GM12878 (cell line): Measurements from ENCODE around the gene RAD21L1. TPM values are rescaled to one million over a fixed set of nuclear protein-coding genes. Genes with fewer than 3 reads are reported as not detected.

Experiments used
- ATAC-seq: fragments of 200-7000 bp; cut with Tn5 transposase; 3 replicates; pipeline ENCODE4 v1.9.1; 2020; ENCODE audit warnings: mild to moderate bottlenecking, moderate library complexity
- BruUV-seq: library from RNA; stranded (reverse); fragments of 400-500 nt; replicated peaks from 2 replicates; lab custom pipeline; 2021; lab: Mats Ljungman, UMichigan
- CTCF ChIA-PET: fragments of 300-600 bp; sonication (Branson Sonifier 250); formaldehyde crosslinking; extraction: SDS; loops from one replicate; lab custom pipeline; 2021; ENCODE audit warnings: inconsistent platforms; lab: Yijun Ruan, JAX
- POLR2A ChIA-PET: fragments of 350-600 bp; formaldehyde crosslinking; extraction: SDS; loops from one replicate; lab custom pipeline; 2021; ENCODE audit warnings: inconsistent platforms; lab: Charles Lee
- RAD21 ChIA-PET: fragments of 300-600 bp; sonication (Branson Sonifier 250); formaldehyde crosslinking; loops from one replicate; lab custom pipeline; 2023; ENCODE audit warnings: antibody characterized with exemption; ENCODE audit not compliant: unreplicated experiment; lab: Charles Lee
- SMC1A ChIA-PET: fragments of 300-600 bp; sonication (Branson Sonifier 250); formaldehyde crosslinking; loops from one replicate; lab custom pipeline; 2023; ENCODE audit not compliant: unreplicated experiment, uncharacterized antibody; lab: Charles Lee
- DNase-seq: peaks from one replicate; pipeline ENCODE4 v3.0.0-alpha.2; 2011; ENCODE audit warnings: low read depth, low spot score
- FAIRE-seq: peaks from 3 replicates; lab custom pipeline; 2011; peaks lifted over from hg19 to GRCh38; lab: Jason Lieb, UNC
- H2AFZ ChIP-seq: 2 replicates; pipeline ENCODE4 v1.6.0; 2011; ENCODE audit warnings: low read depth, low read length, control low read depth; ENCODE audit not compliant: control insufficient read depth
- H3K27ac ChIP-seq: 2 replicates; pipeline ENCODE4 v1.5.1; 2011; ENCODE audit warnings: control low read depth; ENCODE audit not compliant: control insufficient read depth, insufficient read depth
- H3K27me3 ChIP-seq, 2 experiments: replicated peaks in 1 of 2; 2 replicates each; pipeline versions ENCODE4 v1.6.0 to v1.6.1; 2011; ENCODE audit warnings: low read length in 1 of 2; ENCODE audit not compliant: control insufficient read depth in 2 of 2, insufficient read depth in 2 of 2
- H3K36me3 ChIP-seq, 2 experiments: 2 replicates each; pipeline ENCODE4 v1.5.1; 2011; ENCODE audit warnings: low read length in 1 of 2; ENCODE audit not compliant: control insufficient read depth in 2 of 2, insufficient read depth in 2 of 2
- H3K4me1 ChIP-seq: 2 replicates; pipeline ENCODE4 v1.6.1; 2011; ENCODE audit warnings: mild to moderate bottlenecking, low read length, moderate library complexity, mixed read lengths; ENCODE audit not compliant: control insufficient read depth, insufficient read depth
- H3K4me2 ChIP-seq: 2 replicates; pipeline ENCODE4 v1.6.0; 2011; ENCODE audit warnings: control low read depth; ENCODE audit not compliant: control insufficient read depth, insufficient read depth
- H3K4me3 ChIP-seq: fragments of 200-600 bp; sonication (generic); 2 replicates; pipeline ENCODE4 v1.5.1; 2016
- H3K79me2 ChIP-seq: 2 replicates; pipeline ENCODE4 v1.6.0; 2011; ENCODE audit warnings: low read length; ENCODE audit not compliant: control insufficient read depth, insufficient read depth
- H3K9ac ChIP-seq: 2 replicates; pipeline ENCODE4 v1.8.0; 2011; ENCODE audit warnings: low read length, control low read depth, mixed read lengths; ENCODE audit not compliant: control insufficient read depth, insufficient read depth
- H3K9me3 ChIP-seq: replicated peaks from 3 replicates; pipeline ENCODE4 v1.5.1; 2011; ENCODE audit warnings: mild to moderate bottlenecking, low read length; ENCODE audit not compliant: control insufficient read depth, insufficient read depth
- H4K20me1 ChIP-seq: 2 replicates; pipeline ENCODE4 v1.6.0; 2011; ENCODE audit not compliant: control insufficient read depth, insufficient read depth
- CHD1 ChIP-seq: IDR thresholded peaks from 2 replicates; pipeline ENCODE4 v1.6.1; 2012; ENCODE audit warnings: low read depth, low read length, improper control_type of control experiment
- CHD2 ChIP-seq: IDR thresholded peaks from 2 replicates; pipeline ENCODE4 v1.6.1; 2011; ENCODE audit warnings: low read depth, low read length, improper control_type of control experiment, borderline replicate concordance
- EED ChIP-seq: sonication (generic); IDR thresholded peaks from 2 replicates; pipeline ENCODE4 v1.6.1; 2016; ENCODE audit warnings: antibody characterized with exemption, low read depth
- WGBS: methylation state at CpG from one replicate; pipeline ENCODE4 v1.1.6; 2016; ENCODE audit warnings: low lambda C conversion rate; ENCODE audit not compliant: insufficient replicate concordance, insufficient coverage; ENCODE audit errors: missing lambda C conversion rate; 5-methylcytosine and 5-hydroxymethylcytosine counted together
- in situ Hi-C: fragments of 300-500 bp; cut with MboI; formaldehyde crosslinking; loops from 9 replicates; pipeline ENCODE4 v1.14.3; 2018; ENCODE audit warnings: mixed read lengths
- intact Hi-C: fragments of 100-400 bp; cut with micrococcal nuclease; formaldehyde crosslinking; loops from one replicate; pipeline ENCODE4 v1.14.2; 2022; ENCODE audit not compliant: unreplicated experiment
- polyA plus RNA-seq, 11 experiments: library from polyadenylated mRNA; depleted of rRNA in 4 of 11; unstranded in 6 of 11; stranded (reverse) in 5 of 11; fragments of >200 nt; fragmentation: Nextera tagmentation in 4 of 11; fragmentation: Illumina TruSeq in 1 of 11; extraction: Ambion mirVana in 4 of 11; extraction: Trizol in 1 of 11; gene quantifications; 1 replicate in 1 of 11; 2 replicates in 10 of 11; pipeline versions ENCODE4 v1.2.1 to v1.2.3, GENCODE V29; 2011 to 2016; ENCODE audit warnings: inconsistent platforms in 2 of 11, missing spikeins in 2 of 11, low read depth in 1 of 11
- total RNA-seq, 4 experiments: library from RNA; depleted of rRNA in 3 of 4; stranded (reverse); fragments of >200 nt in 3 of 4; fragmentation: Illumina TruSeq in 1 of 4; extraction: Trizol in 1 of 4; gene quantifications; 2 replicates each; pipeline versions ENCODE4 v1.2.1 to v1.2.3, GENCODE V29; 2013 to 2021
- TF ChIP-seq, protein P1 (sequence below): fragments of 450-650 bp; IDR thresholded peaks from 2 replicates; pipeline ENCODE4 v1.6.1; 2016; ENCODE audit warnings: mild to moderate bottlenecking

Gene RAD21L1
- total and polyA plus RNA-seq, 10 of the 15 experiments (the other 5 are each of a cell fraction or from before 2014, with no cell fraction given): not detected

DNA sequence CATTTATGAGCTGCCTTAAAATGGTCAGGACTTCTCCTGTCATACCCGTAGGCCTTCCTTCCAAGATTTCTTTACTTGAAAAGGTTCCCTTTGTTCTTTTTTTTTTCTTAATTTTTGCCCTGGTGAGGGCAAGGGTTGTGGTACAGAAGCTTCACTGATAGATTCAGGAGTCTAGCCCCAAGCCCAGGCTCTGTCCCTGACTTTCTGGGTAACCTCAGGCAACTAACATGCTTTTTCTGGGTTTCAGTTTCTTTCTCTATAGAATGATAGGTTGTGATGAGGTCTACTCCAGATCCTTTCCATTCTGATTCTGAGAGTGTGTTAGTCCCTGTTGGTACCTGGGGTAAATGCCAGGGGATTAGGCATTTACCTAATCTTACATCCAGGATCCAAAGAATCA, 61.5 kb downstream of the RAD21L1 start (continued):
- TF ChIP-seq, protein P1, sequence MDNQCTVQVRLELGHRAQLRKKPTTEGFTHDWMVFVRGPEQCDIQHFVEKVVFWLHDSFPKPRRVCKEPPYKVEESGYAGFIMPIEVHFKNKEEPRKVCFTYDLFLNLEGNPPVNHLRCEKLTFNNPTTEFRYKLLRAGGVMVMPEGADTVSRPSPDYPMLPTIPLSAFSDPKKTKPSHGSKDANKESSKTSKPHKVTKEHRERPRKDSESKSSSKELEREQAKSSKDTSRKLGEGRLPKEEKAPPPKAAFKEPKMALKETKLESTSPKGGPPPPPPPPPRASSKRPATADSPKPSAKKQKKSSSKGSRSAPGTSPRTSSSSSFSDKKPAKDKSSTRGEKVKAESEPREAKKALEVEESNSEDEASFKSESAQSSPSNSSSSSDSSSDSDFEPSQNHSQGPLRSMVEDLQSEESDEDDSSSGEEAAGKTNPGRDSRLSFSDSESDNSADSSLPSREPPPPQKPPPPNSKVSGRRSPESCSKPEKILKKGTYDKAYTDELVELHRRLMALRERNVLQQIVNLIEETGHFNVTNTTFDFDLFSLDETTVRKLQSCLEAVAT: no peak
- TF ChIP-seq EED: no peak

DNA sequence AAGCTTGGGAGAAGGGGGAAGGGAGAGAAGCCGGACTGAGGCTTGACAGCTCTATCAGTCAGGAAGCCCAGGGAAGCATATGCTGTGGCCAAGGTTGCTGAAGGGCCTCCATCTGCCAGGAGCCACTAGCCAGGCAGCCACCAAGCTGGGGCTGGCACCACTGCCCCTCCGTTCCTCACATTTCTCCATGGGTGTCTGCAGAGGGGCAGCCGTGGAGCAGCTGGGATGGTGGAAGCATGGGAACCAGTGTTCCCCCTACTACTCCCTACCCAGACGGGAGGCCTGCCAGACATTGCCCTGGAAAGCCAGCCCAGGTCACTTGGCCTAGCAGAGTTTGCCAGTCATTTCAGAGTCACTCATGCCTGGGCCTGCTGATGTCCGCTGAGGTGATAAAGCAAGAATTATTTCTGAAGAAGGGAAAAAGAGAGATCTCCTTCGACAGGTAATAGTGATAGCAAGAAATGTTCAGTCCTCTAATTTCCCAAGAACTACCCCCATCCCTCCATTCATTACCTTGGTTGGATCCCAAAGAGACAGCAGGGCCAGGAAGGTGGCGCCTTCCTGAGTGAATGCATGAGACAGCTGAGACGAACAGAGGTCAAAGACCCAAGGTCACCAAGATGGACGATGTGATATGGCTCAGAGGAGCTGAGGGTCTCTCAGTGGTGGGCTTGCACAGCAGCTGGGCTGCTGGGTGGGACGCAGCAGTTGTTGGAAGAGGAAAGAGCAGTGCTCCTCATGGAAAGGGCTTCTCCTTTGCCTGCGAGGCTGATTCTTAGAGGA, 62.1 kb downstream of the RAD21L1 start:
- SMC1A ChIA-PET: no interaction called here
- 41% methylated on average over 11 of the region's 11 CpGs for WGBS
- Histone ChIP-seq H3K4me2 (no peak overlapping the region), H3K79me2 (no peaks in the 10 kb centered on the region), H2AFZ (no peak overlapping the region), H3K27ac (no peak overlapping the region), H3K4me3 (no peak overlapping the region), H3K9me3 (no peaks in the 10 kb centered on the region), H3K27me3 (peaks cover 0 to 2% of the 10 kb centered on the region in 2 experiments), H3K36me3 (no peaks in the 10 kb centered on the region), H4K20me1 (no peaks in the 10 kb centered on the region), H3K4me1 (no peaks in the 10 kb centered on the region), H3K9ac (no peak overlapping the region)
- POLR2A ChIA-PET: no interaction called here
- BruUV-seq: no TSS peak
- DNase-seq (no peak), ATAC-seq (no peak), FAIRE-seq (no peak)
- in situ Hi-C loops (no loop called here), intact Hi-C loops (no loop called here)
- RAD21 ChIA-PET: no interaction called here
- CTCF ChIA-PET: no interaction called here
- TF ChIP-seq EED (no peak), CHD2 (no peak), CHD1 (no peak)
